Upper lobe of left lung (tissue), 6 donors: ENCODE data around the gene CHDH. TPM values are rescaled to one million over a fixed set of nuclear protein-coding genes. Genes with fewer than 3 reads are reported as not detected.

Source experiments
- ATAC-seq, 2 donors: fragments of 200-7000 bp; cut with Tn5 transposase; one replicate each; pipeline ENCODE4 v1.9.1; 2022; ENCODE audit warnings: mild to moderate bottlenecking in 2 of 2, moderate library complexity in 2 of 2; ENCODE audit not compliant: low FRiP score in 2 of 2
- DNase-seq, 2 donors: peaks; one replicate each; pipeline ENCODE4 v3.0.0-alpha.2; 2019 to 2020
- H3K27ac ChIP-seq, 4 donors: fragments of 200-600 bp; sonication (generic); one replicate each; pipeline ENCODE4 v1.5.1; 2016 to 2019
- H3K27me3 ChIP-seq, 4 donors: fragments of 200-600 bp; sonication (generic); one replicate each; pipeline ENCODE4 v1.5.1; 2017 to 2019
- H3K36me3 ChIP-seq, 4 donors: fragments of 200-600 bp; sonication (generic); one replicate each; pipeline ENCODE4 v1.5.1; 2016 to 2019
- H3K4me1 ChIP-seq, 4 donors: fragments of 200-600 bp; sonication (generic); one replicate each; pipeline ENCODE4 v1.5.1; 2018 to 2019
- H3K4me3 ChIP-seq, 4 donors: fragments of 200-600 bp; sonication (generic); one replicate each; pipeline ENCODE4 v1.5.1; 2017 to 2019; ENCODE audit warnings: mild to moderate bottlenecking in 2 of 4, moderate library complexity in 1 of 4
- H3K9me3 ChIP-seq, 4 donors: fragments of 200-600 bp; sonication (generic); one replicate each; pipeline ENCODE4 v1.5.1; 2018 to 2019
- EP300 ChIP-seq, 4 donors: sonication (generic); formaldehyde crosslinking; IDR thresholded peaks; one replicate each; pipeline ENCODE4 v1.5.1; 2017; ENCODE audit warnings: antibody characterized with exemption in 4 of 4, control low read depth in 2 of 4
- POLR2A ChIP-seq, 4 donors: fragments of 450-650 bp; IDR thresholded peaks; one replicate each; pipeline ENCODE4 v1.5.1; 2016 to 2017; ENCODE audit warnings: antibody characterized with exemption in 4 of 4, mild to moderate bottlenecking in 2 of 4
- POLR2AphosphoS5 ChIP-seq, 2 donors: sonication (generic); formaldehyde crosslinking; IDR thresholded peaks; one replicate each; pipeline ENCODE4 v1.5.1; 2017; ENCODE audit warnings: antibody characterized with exemption in 2 of 2
- WGBS, 2 donors: methylation state at CpG; one replicate each; pipeline ENCODE4 v1.1.5; 2017 to 2018; 5-methylcytosine and 5-hydroxymethylcytosine counted together
- total RNA-seq, 6 donors: library from RNA; depleted of rRNA in 4 of 6; stranded (reverse); fragments of >200 nt in 4 of 6; gene quantifications; one replicate each; pipeline versions ENCODE4 v1.1.0 to v1.2.1, GENCODE V29; 2016 to 2021
- TF ChIP-seq, protein P1 (sequence below), 6 experiments: fragments of 450-650 bp in 4 of 6; fragments of 200-600 bp in 2 of 6; sonication (generic) in 2 of 6; IDR thresholded peaks; one replicate each; pipeline ENCODE4 v1.5.1; 2016 to 2019; ENCODE audit warnings: antibody characterized with exemption in 6 of 6
- donor health status: DM: no; HTN: no; CAD: no; lungs with moderate emphysema.
- donor health status: DM: no; HTN: yes; CAD: no; lungs with severe emphysema.

CHDH gene
- total RNA-seq, 6 donors from 2014 or later: 9.1 to 20.9 (median 13.9) TPM

DNA sequence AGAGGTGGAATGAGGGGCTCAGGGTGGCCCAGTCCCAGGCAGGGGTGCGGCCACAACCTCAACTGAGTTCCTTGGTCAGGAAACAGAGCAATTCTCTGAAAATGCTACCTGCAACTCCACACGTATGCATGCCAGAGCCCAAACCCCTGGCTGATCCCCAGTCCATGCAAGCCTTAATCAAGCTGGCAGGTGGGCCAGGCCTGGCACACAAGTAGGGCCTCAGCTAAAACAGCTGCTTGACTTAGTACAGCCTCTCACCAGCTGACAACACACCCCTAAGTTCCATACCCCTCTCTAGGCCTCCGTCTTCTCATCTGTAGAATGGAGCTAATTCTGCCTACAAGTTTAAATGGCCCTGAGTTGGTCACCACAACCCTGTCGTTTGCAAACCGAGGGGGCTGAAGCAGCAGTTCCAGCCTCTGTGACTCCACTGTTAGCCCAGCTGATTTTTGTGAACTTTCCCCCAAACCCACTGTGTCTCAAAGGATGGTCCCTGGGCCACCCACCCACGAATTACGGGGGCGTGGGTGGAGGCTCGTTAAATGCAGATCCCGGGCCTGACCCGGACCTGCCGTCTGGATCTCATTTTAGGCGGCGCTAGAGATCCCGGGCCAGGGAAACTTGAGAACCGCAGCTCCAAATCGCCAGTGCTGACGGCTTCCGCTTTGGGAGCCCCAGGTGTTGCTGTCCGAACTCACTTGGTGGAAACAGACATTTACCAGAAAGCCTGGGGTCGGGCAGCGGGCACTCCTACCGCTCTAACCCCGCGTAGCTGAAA is 927 bp downstream of the CHDH start:
- Histone ChIP-seq H3K4me3 (peak overlapping the region; percentile 36 to 75 (median 70)), H3K36me3 (no peaks in the 10 kb centered on the region), H3K27me3 (peaks cover 0 to 2% (median 0%) of the 10 kb centered on the region in 4 donors), H3K4me1 (peaks cover 8 to 48% (median 22%) of the 10 kb centered on the region in 4 donors), H3K9me3 (no peaks in the 10 kb centered on the region), H3K27ac (peak overlapping the region; percentile 58 to 78 (median 74))
- TF ChIP-seq POLR2AphosphoS5 (IDR thresholded peaks at IDR 0.05) (no peak), POLR2A (IDR thresholded peaks at IDR 0.05) (no peak)
- TF ChIP-seq, protein P1, sequence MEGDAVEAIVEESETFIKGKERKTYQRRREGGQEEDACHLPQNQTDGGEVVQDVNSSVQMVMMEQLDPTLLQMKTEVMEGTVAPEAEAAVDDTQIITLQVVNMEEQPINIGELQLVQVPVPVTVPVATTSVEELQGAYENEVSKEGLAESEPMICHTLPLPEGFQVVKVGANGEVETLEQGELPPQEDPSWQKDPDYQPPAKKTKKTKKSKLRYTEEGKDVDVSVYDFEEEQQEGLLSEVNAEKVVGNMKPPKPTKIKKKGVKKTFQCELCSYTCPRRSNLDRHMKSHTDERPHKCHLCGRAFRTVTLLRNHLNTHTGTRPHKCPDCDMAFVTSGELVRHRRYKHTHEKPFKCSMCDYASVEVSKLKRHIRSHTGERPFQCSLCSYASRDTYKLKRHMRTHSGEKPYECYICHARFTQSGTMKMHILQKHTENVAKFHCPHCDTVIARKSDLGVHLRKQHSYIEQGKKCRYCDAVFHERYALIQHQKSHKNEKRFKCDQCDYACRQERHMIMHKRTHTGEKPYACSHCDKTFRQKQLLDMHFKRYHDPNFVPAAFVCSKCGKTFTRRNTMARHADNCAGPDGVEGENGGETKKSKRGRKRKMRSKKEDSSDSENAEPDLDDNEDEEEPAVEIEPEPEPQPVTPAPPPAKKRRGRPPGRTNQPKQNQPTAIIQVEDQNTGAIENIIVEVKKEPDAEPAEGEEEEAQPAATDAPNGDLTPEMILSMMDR (IDR thresholded peaks at IDR 0.05): peak in 2 of 6 experiments; percentile 21 to 22
- DNase-seq: peak in 1 of 2 donors; percentile 80
- peak; percentile 41 to 73 for ATAC-seq
- WGBS, 2 donors: 17 to 43% methylated on average over 7 to 25 of the region's 25 CpGs

GRCh38 chr3:53844262-53845102 is 1.7 kb downstream of the CHDH start:
- Histone ChIP-seq H3K27ac (no peak overlapping the region), H3K4me1 (peaks cover 8 to 48% (median 22%) of the 10 kb centered on the region in 4 donors), H3K36me3 (no peaks in the 10 kb centered on the region), H3K27me3 (peaks cover 0 to 2% (median 0%) of the 10 kb centered on the region in 4 donors), H3K4me3 (no peak overlapping the region), H3K9me3 (no peaks in the 10 kb centered on the region)
- TF ChIP-seq POLR2AphosphoS5 (IDR thresholded peaks at IDR 0.05) (no peak), EP300 (IDR thresholded peaks at IDR 0.05) (no peak), POLR2A (IDR thresholded peaks at IDR 0.05) (no peak)
- TF ChIP-seq, protein P1 (IDR thresholded peaks at IDR 0.05): no peak
- 81 to 96% methylated on average over 8 to 9 of the region's 9 CpGs for WGBS, 2 donors
- DNase-seq: no peak
- no peak for ATAC-seq

DNA sequence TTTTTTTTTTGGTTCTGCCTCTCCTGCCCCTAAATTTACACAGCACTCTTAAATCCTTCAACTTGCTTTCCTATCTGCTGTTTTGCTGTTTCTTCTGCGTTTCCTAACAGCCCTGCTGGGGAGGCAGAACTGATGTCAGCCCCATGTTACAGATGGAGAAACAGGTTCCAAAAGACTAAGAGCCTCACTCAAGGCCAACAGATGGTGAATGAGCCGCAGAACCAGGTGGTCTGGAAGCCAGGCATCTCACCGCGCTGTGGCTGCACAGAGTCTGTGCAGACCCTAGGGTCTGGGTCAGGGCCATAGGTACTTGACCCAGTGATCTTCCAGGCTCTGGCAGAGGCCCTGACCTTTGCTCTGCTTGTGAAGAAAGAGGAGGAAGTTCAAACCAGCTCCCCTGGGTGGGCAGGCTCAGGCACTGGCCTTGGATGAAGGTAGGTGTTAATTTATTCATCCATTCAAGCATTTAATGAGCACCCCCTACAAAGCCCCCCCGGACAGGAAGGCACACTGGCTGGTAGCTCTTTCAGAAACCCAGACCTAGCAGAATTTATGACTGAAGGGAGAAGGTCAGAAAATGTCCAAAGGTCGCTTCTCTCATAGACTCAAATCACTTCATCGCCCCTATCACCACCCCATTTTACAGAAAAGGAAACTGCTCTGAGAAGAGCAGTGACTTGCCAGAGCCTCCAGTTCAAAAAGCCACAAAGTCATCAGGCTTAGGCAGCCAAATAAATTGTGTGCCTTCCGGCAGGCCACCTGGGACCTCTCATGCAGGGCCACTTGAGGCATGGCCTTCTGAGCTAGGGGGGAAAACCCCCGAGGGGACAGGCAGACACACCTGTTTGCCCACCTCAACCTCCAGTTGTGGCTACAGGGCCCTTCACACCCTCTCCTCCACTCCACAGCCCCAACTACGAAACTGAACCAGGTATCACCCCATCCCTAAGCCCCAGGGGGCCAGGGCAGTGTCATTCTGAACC is 2.7 kb downstream of the CHDH start:
- Histone ChIP-seq H3K4me1 (peaks cover 8 to 48% (median 22%) of the 10 kb centered on the region in 4 donors), H3K27me3 (peaks cover 0 to 2% (median 0%) of the 10 kb centered on the region in 4 donors), H3K27ac (no peak overlapping the region), H3K4me3 (no peak overlapping the region), H3K9me3 (no peaks in the 10 kb centered on the region), H3K36me3 (no peaks in the 10 kb centered on the region)
- DNase-seq (no peak), ATAC-seq (no peak)
- TF ChIP-seq, protein P1 (IDR thresholded peaks at IDR 0.05): no peak
- TF ChIP-seq POLR2AphosphoS5 (IDR thresholded peaks at IDR 0.05) (no peak), POLR2A (IDR thresholded peaks at IDR 0.05) (no peak), EP300 (IDR thresholded peaks at IDR 0.05) (no peak)
- WGBS, 2 donors: 75 to 83% methylated on average over 8 to 10 of the region's 10 CpGs

DNA sequence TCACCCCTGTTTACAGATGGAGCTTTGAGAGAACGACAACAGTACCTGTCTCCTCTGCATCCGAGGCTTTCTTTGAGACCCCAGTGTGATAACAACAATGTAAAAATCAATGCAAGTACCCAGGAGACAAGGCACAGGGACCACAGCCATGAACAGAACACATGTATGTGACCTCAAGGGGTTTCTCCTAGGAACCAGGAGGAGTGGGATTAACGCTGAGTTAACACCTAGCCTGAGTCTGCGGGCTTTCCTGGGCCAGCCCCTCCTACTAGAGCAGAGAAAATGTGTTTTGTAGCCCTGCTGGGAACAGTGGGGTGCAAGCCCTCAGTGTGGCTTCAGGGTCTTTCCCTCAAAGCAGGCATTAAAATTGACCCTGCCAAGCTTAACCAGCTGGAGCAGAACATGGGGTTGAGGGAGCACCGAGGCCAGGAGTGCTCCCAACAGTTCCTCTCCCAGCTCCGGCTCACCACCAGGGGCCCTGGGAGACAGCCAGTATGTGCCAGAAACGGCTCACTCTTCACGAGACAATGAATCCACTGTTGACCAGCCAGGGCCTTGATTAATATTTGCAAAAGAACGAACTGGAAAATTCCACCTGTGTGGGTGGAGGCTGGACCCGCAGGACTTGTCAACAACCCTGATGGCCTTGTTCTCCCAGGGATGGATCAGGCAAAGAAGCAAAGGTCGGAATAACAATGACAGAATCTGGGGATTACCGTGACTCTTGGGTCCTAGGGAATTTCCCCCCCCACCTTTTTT is 3.6 kb downstream of the CHDH start:
- ATAC-seq: no peak
- H3K4me1 ChIP-seq: peaks cover 8 to 49% (median 22%) of the 10 kb centered on the region in 4 donors
- H3K4me3 ChIP-seq: no peak overlapping the region
- TF ChIP-seq POLR2AphosphoS5 (IDR thresholded peaks at IDR 0.05) (no peak), POLR2A (IDR thresholded peaks at IDR 0.05) (no peak), EP300 (IDR thresholded peaks at IDR 0.05) (no peak)
- TF ChIP-seq, protein P1 (IDR thresholded peaks at IDR 0.05): peak in 1 of 6 experiments; percentile 24
- WGBS, 2 donors: 52 to 57% methylated on average over 11 to 12 of the region's 12 CpGs
- peak overlapping the region in 2 of 4 donors; percentile 37 to 39 for H3K27ac ChIP-seq
- no peaks in the 10 kb centered on the region for H3K9me3 ChIP-seq
- H3K27me3 ChIP-seq: peaks cover 0 to 2% (median 0%) of the 10 kb centered on the region in 4 donors
- peak in 1 of 2 donors; percentile 62 for DNase-seq
- no peaks in the 10 kb centered on the region for H3K36me3 ChIP-seq
